Medulla oblongata (tissue), 1 donor: ENCODE results near the gene AADACL4.
"Not testable (repeated sequence)": the region's sequence is repeated elsewhere in the genome, so short reads cannot be mapped to it uniquely, and the experiment has no call there.

Experiments used
- DNase-seq: peaks from one replicate; pipeline ENCODE4 v3.0.0-alpha.2; 2015; ENCODE audit errors: extremely low spot score

AADACL4 gene

GRCh38 chr1:12657885-12658512, 14.1 kb downstream of the AADACL4 start:
- not testable (repeated sequence) for DNase-seq

GRCh38 chr1:12658531-12659453, 14.9 kb downstream of the AADACL4 start:
- peak; percentile 92 for DNase-seq

- DNase-seq, result no peak
Measured at GRCh38 chr1:12661606-12662219, 17.8 kb downstream of the AADACL4 start.

DNA sequence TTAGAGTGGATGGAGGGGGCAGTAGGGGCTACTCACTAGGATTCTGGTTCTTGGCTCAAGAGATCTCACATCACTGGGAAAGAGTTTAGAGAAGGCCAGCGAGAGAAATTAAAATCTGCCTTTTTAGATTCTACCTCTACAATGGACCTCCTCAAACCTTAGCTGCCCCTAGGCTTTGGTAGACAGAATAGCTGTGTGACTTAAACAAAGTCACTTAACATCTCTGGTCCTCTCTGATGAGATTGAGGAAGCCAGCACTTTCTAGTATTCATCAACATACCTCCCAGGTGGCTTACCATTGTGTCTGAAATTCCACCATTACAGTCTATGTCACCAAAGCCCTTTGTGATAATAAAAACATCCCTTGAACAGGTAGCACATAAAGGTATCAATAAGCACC, 18.7 kb downstream of the AADACL4 start:
- DNase-seq, result no peak

DNA sequence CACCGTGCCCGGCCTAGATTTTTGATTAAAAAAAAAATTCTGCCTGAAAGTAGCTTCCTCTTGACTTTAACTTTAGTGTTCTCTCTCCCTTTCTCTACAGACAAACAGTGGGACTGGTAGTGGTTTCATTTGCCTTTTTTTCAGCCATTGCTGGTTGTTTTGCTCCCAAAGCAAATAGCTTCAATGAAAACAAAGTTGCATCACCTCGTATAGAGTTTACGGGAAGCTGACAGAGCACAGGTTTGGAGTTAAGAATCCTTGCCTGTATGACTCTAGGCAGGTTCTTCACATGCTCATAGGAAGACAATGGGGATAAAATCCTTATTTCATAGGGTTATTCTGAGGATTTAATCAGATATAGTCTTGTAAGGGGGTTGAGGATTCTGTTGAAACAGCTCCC, 21.6 kb downstream of the AADACL4 start:
- DNase-seq, result no peak

DNA sequence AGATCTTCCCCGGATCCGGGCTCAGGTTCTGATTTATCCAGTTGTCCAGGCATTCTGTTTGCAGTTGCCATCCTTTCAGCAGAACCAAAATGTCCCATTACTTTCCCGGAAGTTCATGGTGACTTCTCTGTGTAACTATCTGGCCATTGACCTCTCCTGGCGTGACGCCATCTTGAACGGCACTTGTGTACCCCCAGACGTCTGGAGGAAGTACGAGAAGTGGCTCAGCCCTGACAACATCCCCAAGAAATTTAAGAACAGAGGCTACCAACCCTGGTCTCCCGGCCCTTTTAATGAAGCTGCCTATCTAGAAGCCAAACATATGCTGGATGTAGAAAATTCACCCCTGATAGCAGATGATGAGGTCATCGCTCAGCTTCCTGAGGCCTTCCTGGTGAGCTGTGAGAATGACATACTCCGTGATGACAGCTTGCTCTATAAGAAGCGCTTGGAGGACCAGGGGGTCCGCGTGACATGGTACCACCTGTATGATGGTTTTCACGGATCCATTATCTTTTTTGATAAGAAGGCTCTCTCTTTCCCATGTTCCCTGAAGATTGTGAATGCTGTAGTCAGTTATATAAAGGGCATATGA, 22.4 kb downstream of the AADACL4 start:
- DNase-seq, result no peak

DNA sequence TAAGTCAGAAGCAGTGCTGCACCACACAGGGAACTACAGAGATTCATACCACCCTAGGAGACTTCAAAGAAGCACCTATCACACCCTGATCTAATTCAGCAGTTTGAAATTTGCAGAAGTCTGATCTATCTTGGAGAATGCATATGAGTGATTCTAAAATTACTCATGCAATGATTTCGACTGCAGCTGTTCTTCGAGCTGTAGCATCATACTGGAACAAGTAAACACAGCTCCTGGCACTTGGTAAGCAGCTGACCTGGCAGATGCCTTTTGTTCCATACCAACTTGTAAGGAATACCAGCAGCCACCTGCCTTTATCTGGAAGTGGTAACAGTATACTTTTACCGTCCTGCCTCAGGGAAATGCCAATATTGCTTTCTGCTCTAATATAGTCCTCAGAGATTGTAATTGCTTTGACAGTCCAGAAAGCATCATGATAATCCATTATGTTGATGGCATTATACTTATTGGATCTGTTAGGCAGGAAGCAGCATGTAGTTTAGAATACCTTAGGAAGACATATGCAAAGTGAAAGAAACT, 25.7 kb downstream of the AADACL4 start:
- DNase-seq, result no peak

GRCh38 chr1:12674358-12674757, 30.5 kb downstream of the AADACL4 start:
- DNase-seq, result no peak

GRCh38 chr1:12676122-12676521, 32.2 kb downstream of the AADACL4 start:
- DNase-seq, result not testable (repeated sequence)

DNA sequence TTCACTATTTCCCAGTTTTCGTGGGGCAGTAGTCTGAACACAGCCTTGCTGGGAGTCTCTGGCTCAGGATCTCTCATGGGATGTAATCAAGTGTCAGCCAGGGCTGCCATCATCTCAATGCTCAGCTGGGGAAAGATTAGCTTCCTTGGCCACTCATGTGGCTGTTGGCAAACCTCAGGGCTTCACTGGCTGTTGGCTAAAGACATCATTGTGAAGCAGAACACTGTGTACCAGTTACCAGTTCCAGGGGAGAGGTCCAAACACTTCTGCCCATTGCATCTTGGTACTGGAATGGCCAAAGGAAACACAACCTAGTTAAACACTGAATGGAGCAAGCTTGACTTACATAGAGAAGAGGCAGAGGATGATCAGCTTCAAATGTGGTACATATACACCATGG, 33.7 kb downstream of the AADACL4 start:
- DNase-seq, result peak; percentile 39

DNA sequence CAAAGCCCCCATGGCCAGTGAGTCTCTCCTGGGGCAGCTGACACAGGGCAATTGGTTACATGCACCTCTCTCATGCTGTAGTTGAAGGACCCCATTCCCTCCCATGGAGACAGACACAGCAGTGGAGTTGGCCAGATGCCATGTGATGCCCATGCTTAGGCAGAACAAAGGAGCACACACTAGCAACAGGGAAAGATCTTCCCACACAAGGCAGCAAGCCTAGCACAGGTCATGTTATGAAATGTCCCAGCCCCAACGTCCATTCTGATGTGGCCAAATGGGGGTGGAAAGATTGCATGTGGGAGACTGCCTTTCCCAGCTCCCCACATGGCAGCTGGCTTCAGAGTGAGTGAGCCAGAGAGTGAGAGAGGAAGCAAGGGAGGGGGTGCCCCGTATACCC, 34.5 kb downstream of the AADACL4 start:
- no peak for DNase-seq

GRCh38 chr1:12678820-12679219, 34.9 kb downstream of the AADACL4 start:
- no peak for DNase-seq

- peak; percentile 36 for DNase-seq
Measured at GRCh38 chr1:12690156-12690555, 46.3 kb downstream of the AADACL4 start.

GRCh38 chr1:12692967-12693782, 49.3 kb downstream of the AADACL4 start:
- no peak for DNase-seq

DNA sequence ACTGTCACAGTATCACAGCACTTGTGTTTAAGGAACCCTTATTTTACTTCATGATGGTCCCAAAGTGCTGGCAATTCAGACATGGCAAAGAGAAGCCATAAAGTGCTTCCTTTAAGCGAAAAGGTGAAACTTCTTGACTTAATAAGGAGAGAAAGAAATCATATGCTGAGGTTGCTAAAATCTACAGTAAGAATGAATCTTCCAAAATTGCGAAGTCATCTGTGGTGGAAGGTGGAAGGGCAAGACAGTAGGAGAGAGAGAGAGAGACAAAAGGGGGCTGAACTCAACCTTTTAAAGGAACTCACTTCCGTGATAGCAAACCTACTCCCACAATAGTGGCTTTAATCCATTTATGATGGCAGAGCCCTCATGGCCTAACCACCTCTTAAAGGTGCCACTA, 52.8 kb downstream of the AADACL4 start:
- DNase-seq, result no peak

GRCh38 chr1:12697397-12697796, 53.5 kb downstream of the AADACL4 start:
- DNase-seq, result no peak

- no peak for DNase-seq
Measured at GRCh38 chr1:12703821-12704451, 60.1 kb downstream of the AADACL4 start.

GRCh38 chr1:12706061-12706460, 62.2 kb downstream of the AADACL4 start:
- DNase-seq, result no peak

GRCh38 chr1:12708396-12709090, 64.7 kb downstream of the AADACL4 start:
- DNase-seq, result no peak

DNA sequence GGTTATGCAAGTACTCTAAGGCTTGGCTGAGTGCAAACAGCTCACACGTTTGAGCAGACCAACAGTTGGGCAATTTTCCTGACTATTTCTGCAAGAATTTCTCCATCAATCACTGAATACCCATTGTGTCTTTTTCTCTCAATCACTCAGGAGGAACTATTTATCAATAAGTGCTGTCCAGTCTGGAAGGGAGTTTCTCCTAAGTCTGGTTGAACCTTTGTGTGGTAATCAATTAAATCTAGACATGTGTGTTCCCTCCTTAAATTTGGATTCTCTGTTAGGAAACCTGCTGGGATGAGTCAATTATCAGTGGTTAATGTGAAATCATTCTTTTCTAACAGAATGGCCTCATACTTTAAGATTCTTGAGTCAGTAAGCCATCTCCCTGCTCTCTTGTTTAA, 65.2 kb downstream of the AADACL4 start:
- no peak for DNase-seq
